Measurements from ENCODE around the gene C19orf18. TPM values are rescaled to one million over a fixed set of nuclear protein-coding genes. Genes with fewer than 3 reads are reported as not detected.

C19orf18 gene
- not detected for total RNA-seq

DNA sequence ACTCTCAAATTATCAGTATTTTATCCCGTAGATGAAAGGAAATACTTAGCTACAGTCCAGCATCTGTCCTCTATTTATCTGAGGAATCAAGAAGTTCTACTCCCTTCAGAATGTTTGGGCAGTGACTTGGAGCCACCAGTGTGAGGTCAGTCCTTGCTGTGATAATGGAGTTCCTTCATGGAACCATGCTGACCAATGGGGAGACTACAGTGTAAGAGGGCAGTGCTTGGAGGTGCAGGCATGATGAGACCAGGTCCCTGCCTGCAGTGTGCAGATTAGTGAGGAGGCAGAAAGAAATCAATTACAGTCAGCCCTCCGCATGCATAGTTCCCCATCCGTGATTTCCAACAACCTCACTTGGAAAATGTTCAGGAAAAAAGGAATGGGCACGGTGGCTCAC, at the start of gene C19orf18:
Gene C19orf18, minus strand, starts transcription at position 101 of the 400 bp plus-strand sequence. CDS start 102 bp downstream, outside the sequence.
- H3K27me3 ChIP-seq = no peaks in the 10 kb centered on the region
- H3K27ac ChIP-seq = no peak within 1 kb of the TSS
- H3K4me3 ChIP-seq = no peak within 1 kb of the TSS
- H3K36me3 ChIP-seq = peaks cover 13 to 42% of the 10 kb centered on the region in 2 donors
- no peak for DNase-seq (ENCODE audit: low spot score in 2 of 2)
- intact Hi-C loops (cut with DNase I) = no loop called here
- peaks cover 98% of the 10 kb centered on the region in 2 donors for H3K9me3 ChIP-seq
- TF ChIP-seq CTCF (IDR thresholded peaks at IDR 0.05) = no peak
- no peaks in the 10 kb centered on the region for H3K4me1 ChIP-seq

DNA sequence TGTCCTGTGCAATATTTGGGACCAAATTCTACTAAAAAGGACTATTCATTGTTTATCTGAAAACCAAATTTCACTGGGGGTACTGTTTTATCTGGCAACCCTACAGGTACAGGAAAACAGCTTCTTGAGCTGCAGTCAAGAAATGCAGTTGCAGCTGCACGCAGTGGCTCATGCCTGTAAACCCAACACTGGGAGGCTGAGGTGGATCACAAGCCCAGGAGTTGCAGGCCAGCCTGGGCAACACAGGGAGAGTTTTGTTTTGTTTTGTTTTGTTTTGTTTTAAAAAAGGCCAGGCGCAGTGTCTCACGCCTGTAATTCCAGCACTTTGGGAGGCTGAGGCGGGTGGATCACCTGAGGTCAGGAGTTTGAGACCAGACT, 47.9 kb upstream of the C19orf18 start:
- no peaks in the 10 kb centered on the region for H3K27me3 ChIP-seq
- H3K9me3 ChIP-seq = no peaks in the 10 kb centered on the region
- H3K4me3 ChIP-seq = no peak overlapping the region
- H3K27ac ChIP-seq = no peak overlapping the region
- no peaks in the 10 kb centered on the region for H3K4me1 ChIP-seq
- intact Hi-C loops (cut with DNase I) = loop anchor here (1.0 kb wide), 1 partner anchor 133 kb away; no protein-coding TSS in a partner anchor
- no peak for DNase-seq (ENCODE audit: low spot score in 2 of 2)
- no peak for TF ChIP-seq CTCF (IDR thresholded peaks at IDR 0.05)
- H3K36me3 ChIP-seq = no peaks in the 10 kb centered on the region

GRCh38 chr19:58021541-58022282, 47.4 kb upstream of the C19orf18 start:
- Histone ChIP-seq H3K27ac (no peak overlapping the region), H3K36me3 (no peaks in the 10 kb centered on the region), H3K27me3 (no peaks in the 10 kb centered on the region), H3K4me3 (no peak overlapping the region), H3K4me1 (no peaks in the 10 kb centered on the region), H3K9me3 (no peaks in the 10 kb centered on the region)
- peak in 1 of 2 donors; percentile 75 for DNase-seq (ENCODE audit: low spot score in 2 of 2)
- intact Hi-C loops (cut with DNase I) = loop anchor here (1.0 kb wide), 1 partner anchor 134 kb away; no protein-coding TSS in a partner anchor
- peak; percentile 38 to 61 (median 55) for TF ChIP-seq CTCF (IDR thresholded peaks at IDR 0.05)

GRCh38 chr19:58020129-58020528, 45.8 kb upstream of the C19orf18 start:
- no peak for DNase-seq (ENCODE audit: low spot score in 2 of 2)
- TF ChIP-seq CTCF (IDR thresholded peaks at IDR 0.05) = no peak
- no peak overlapping the region for H3K4me3 ChIP-seq
- H3K4me1 ChIP-seq = no peaks in the 10 kb centered on the region
- H3K27ac ChIP-seq = no peak overlapping the region
- H3K9me3 ChIP-seq = peaks cover 0 to 7% of the 10 kb centered on the region in 2 donors
- no peaks in the 10 kb centered on the region for H3K36me3 ChIP-seq
- intact Hi-C loops (cut with DNase I) = no loop called here
- H3K27me3 ChIP-seq = no peaks in the 10 kb centered on the region

- H3K36me3 ChIP-seq = no peaks in the 10 kb centered on the region
- no peak for DNase-seq (ENCODE audit: low spot score in 2 of 2)
- no peak overlapping the region for H3K27ac ChIP-seq
- H3K27me3 ChIP-seq = no peaks in the 10 kb centered on the region
- intact Hi-C loops (cut with DNase I) = no loop called here
- H3K4me1 ChIP-seq = no peaks in the 10 kb centered on the region
- no peak overlapping the region for H3K4me3 ChIP-seq
- no peak for TF ChIP-seq CTCF (IDR thresholded peaks at IDR 0.05)
- peaks cover 32 to 42% of the 10 kb centered on the region in 2 donors for H3K9me3 ChIP-seq
These were observed 39.8 kb upstream of the C19orf18 start for GRCh38 chr19:58014141-58014540.
